HG03378 (cell line): ENCODE data around the gene MAP4K3.
A peak's percentile ranks its signal among the peaks of the same experiment; 100 is the strongest.
"Not testable (repeated sequence)": the region's sequence is repeated elsewhere in the genome, so short reads cannot be mapped to it uniquely, and the experiment has no call there.

Experiments
- ATAC-seq: cut with Tn5 transposase; IDR thresholded peaks from one replicate; pipeline ENCODE4 v1.9.1; 2021; ENCODE audit warnings: mild to moderate bottlenecking, moderate library complexity; ENCODE audit not compliant: unreplicated experiment

Gene MAP4K3

GRCh38 chr2:39378968-39379367, 58.1 kb downstream of the MAP4K3 start:
- no peak for ATAC-seq

DNA sequence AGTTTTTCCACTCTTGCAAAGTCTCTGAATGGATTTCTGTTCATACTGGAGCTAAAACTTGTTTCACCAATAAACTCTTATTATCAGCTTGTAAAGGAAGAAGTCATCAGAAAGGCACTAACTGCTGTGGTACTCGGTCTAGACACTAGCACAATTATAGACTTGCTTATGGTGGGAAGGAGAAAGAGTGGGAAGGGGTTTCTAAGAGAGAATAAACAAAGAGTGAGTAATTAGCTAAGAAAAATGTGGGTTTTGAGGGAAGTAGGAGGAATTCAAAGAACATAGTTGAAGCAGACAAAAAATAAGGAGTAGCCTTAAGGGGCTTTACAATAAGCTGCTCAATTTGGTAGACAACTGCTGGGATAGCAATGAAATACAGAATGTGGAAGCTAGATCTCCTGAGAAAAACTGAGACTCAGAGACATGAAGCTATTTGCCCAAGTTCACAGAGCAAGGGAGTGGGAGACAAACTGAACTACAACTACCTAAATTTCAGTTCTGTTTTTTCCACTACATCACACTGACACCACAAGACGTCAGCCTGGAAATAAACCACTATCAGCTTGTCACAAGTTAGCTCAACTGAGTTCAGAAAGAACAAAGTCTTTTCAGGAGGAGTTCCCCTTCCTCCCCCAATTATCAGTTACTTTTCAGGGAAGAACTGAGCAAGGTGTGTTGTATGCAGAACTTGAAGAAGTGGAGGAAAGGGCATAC, 59.7 kb downstream of the MAP4K3 start:
- ATAC-seq, result peak; percentile 86

DNA sequence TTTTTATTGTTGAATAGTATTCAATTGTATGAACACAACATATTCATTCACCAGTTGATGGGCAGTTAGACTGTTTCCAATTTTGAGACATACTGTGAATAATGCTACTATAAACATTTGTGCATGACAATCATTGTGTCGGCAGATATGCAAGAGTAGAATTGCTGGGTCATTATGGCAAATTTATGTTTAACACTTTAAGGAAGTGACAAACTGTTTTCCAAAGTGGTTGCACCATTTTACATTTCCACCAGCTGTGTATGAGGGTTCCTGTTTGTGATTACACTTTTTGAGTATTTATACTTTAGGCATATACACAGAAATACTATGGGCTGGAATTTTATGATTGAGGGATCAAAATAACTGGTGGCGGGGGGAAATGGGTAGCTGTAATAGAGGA, 61.2 kb downstream of the MAP4K3 start:
- ATAC-seq, result no peak

DNA sequence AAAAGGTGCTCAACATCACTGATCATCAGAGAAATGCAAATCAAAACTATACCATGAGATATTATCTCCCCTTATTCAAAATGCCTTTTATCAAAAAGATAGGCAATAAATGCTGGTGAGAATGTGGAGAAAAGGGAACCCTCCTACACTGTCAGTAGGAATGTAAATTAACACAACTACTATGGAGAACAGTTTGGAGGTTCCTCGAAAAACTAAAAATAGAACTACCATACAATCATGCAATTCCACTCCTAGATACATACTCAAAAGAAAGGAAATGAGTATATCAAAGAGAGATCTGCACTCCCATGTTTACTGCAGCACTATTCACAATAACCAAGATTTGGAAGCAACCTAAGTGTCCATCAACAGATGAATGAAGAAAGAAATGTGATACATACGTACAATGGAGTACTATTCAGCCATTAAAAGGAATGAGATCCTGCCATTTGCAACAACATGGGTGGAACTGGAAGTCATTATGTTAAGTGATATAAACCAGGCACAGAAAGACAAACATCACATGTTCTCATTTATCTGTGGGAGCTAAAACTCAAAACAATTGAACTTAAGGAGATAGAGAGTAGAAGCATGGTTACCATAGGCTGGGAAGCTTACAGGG, 63.8 kb downstream of the MAP4K3 start:
- ATAC-seq, result no peak

- ATAC-seq, result no peak
Observed at GRCh38 chr2:39370101-39370500, 67.0 kb downstream of the MAP4K3 start.

- ATAC-seq, result no peak
Observed at GRCh38 chr2:39368846-39369245, 68.2 kb downstream of the MAP4K3 start.

GRCh38 chr2:39368376-39368775, 68.7 kb downstream of the MAP4K3 start:
- no peak for ATAC-seq

DNA sequence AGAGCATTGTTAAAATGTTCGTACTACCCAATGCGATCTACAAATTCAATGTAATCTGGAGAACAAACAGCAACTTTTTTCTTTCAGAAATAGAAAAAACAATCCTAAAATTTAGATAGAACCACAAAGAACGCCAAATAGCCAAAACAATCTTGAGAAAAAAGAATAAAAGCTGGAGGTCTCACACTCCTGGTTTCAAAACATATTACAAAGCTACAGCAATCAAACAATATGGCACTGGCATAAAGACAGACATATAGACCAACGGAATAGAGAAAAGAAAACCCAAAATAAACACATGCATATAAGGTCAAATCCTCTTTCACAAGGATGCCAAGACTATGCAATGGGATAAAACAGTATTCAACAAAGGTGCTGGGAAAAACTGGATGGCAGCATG, 74.5 kb downstream of the MAP4K3 start:
- no peak for ATAC-seq

- ATAC-seq, result no peak
Observed at GRCh38 chr2:39361511-39361910, 75.6 kb downstream of the MAP4K3 start.

- ATAC-seq, result not testable (repeated sequence)
Observed at GRCh38 chr2:39360342-39360741, 76.7 kb downstream of the MAP4K3 start.

- no peak for ATAC-seq
Observed at GRCh38 chr2:39359453-39360038, 77.5 kb downstream of the MAP4K3 start.

DNA sequence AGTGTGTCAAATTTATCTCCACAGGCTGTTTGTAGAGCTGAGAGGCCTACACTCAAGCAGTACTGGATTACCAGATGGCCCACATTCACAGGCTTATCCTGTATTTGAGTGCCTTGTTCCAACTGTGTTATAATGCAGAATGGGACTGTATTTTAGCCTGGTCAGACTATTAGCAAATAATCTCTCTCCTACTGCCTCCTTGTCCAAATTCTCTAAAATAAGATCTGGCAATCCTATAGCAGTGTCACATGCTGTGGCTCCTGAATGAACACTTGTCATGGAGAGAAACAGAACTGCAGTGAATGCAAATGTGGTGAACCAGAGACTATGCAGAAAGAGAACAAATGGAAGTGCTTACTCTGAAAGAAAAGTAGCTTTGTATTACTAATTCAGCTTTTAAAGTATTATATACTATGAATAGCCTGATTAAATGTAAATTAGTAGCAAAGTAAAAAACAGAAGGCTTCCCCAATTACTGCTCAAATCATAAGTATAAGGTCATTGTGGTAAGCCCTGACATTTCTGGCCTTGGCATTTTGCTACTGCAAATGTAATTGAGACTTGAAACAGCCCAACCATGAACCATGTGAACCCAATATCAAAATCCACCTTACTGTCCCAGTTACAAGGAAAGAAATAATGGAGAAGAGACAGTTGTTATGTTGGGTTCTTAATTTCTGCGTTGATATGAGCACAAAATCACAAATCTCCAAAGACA, 80.0 kb downstream of the MAP4K3 start:
- ATAC-seq, result no peak

GRCh38 chr2:39350658-39351057, 86.4 kb downstream of the MAP4K3 start:
- no peak for ATAC-seq

- ATAC-seq, result no peak
Observed at GRCh38 chr2:39338502-39338901, 98.6 kb downstream of the MAP4K3 start.

DNA sequence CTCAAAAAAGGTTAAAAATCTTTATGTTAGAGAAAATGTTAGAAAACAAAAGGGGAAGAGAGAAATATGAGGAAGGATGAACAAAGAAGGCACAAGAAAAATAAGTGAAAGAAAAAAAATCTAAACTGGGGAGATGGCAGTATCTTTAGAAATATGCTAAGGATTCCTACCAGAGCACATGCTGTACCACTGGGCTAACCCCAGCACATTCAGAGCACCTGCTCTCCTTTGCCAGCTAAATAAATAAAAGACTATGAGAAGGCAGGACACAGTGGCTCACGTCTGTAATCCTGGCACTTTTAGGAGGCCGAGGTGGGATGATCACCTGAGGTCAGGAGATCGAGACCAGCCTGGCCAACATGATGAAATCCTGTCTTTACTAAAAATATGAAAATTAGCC, 101.2 kb downstream of the MAP4K3 start:
- no peak for ATAC-seq

GRCh38 chr2:39334978-39335377, 102.1 kb downstream of the MAP4K3 start:
- no peak for ATAC-seq

- ATAC-seq, result no peak
Observed at GRCh38 chr2:39334529-39334928, 102.6 kb downstream of the MAP4K3 start.

GRCh38 chr2:39326644-39327043, 110.4 kb downstream of the MAP4K3 start:
- ATAC-seq, result no peak

- ATAC-seq, result no peak
Observed at GRCh38 chr2:39325966-39326365, 111.1 kb downstream of the MAP4K3 start.

DNA sequence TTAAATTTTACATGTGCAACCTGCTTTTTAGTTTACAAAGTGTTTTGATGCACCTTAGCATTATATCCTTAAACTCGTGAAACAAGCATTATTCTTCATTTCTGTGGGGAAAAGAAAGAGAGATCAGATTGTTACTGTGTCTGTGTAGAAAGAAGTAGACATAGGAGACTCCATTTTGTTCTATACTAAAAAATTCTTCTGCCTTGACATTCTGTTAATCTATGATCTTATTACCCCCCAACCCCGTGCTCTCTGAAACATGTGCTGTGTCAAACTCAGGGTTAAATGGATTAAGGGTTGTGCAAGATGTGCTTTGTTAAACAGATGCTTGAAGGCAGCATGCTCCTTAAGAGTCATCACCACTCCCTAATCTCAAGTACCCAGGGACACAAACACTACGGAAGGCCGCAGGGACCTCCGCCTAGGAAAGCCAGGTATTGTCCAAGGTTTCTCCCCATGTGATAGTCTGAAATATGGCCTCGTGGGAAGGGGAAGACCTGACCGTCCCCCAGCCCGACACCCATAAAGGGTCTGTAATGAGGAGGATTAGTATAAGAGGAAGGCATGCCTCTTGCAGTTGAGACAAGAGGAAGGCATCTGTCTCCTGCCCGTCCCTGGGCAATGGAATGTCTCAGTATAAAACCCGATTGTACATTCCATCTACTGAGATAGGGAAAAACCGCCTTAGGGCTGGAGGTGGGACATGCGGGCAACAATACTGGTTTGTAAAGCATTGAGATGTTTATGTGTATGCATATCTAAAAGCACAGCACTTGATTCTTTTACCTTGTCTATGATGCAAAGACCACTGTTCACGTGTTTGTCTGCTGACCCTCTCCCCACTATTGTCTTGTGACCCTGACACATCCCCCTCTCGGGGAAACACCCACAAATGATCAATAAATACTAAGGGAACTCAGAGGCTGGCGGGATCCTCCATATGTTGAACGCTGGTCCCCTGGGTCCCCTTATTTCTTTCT, 115.7 kb downstream of the MAP4K3 start:
- not testable (repeated sequence) for ATAC-seq

DNA sequence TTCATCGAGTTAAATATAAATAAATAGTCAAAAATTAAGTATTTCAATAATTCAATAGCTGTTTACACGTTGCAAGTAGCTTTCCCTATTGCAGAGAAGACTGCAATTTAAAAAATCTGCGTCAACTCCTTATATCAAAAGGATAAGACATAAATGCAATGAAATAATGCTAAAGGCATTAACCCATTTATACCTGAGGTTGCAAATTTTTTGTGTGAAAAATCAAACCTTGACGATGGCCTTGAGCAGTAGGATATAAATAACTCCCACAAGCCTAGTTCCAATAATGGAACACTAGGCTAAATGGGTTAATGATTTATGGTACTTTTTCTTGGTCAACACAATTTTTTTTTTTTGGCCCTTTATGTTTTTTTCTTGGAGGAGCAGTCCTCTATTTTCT, 116.9 kb downstream of the MAP4K3 start:
- no peak for ATAC-seq
